Measurements from ENCODE around the gene ANXA3.

The ANXA3 gene

DNA sequence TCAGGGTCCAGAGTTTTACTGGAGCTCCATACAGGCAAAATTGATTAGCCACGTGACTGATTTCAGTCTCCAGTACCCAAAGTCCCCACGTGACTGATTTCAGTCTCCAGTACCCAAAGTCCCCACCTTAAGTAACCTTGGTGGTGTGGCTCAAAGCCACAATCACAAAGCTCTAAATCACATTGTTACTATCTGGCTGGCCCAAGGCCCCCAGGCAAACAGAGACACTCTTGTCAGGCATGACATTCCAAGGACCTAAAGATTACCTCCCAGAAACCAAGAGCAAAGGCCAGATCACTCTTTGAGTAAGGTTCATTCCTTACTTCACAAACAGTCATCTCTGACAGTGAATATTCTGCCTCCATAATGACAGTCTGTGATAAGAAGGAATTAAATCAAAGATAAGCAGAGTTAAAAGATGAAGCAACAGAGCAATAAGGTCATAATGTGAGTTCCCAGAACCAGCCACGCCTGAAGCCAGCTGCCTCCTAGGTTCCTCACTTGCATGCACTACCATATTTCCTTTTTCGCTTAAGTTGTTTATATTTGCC is 78.5 kb downstream of the ANXA3 start:
- Histone ChIP-seq H3K4me3 (no peak overlapping the region), H3K27ac (peak overlapping the region in 1 of 2 donors; percentile 1)
- no peak for DNase-seq (ENCODE audit: low spot score)
- TF ChIP-seq, protein P1, sequence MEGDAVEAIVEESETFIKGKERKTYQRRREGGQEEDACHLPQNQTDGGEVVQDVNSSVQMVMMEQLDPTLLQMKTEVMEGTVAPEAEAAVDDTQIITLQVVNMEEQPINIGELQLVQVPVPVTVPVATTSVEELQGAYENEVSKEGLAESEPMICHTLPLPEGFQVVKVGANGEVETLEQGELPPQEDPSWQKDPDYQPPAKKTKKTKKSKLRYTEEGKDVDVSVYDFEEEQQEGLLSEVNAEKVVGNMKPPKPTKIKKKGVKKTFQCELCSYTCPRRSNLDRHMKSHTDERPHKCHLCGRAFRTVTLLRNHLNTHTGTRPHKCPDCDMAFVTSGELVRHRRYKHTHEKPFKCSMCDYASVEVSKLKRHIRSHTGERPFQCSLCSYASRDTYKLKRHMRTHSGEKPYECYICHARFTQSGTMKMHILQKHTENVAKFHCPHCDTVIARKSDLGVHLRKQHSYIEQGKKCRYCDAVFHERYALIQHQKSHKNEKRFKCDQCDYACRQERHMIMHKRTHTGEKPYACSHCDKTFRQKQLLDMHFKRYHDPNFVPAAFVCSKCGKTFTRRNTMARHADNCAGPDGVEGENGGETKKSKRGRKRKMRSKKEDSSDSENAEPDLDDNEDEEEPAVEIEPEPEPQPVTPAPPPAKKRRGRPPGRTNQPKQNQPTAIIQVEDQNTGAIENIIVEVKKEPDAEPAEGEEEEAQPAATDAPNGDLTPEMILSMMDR (IDR thresholded peaks at IDR 0.05) = no peak

DNA sequence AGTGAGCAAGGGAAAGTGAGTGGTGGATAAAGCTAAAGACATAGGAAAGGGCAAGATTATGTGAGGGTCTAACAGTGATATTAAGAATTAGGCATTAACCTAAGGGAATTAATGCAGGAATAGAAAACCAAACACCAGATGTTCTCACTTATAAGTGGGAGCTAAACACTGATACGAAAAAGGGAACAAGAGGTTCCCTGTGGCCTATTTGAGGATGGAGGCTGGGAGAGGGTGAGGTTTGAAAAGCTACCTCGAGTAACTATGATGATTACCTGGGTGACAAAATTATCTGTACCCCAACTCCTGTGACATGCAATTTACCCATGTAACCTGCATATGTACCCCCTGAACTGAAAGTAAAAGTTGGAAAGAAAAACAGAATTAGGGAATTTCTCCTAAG is 79.0 kb downstream of the ANXA3 start:
- peak overlapping the region in 1 of 2 donors; percentile 24 for H3K27ac ChIP-seq

DNA sequence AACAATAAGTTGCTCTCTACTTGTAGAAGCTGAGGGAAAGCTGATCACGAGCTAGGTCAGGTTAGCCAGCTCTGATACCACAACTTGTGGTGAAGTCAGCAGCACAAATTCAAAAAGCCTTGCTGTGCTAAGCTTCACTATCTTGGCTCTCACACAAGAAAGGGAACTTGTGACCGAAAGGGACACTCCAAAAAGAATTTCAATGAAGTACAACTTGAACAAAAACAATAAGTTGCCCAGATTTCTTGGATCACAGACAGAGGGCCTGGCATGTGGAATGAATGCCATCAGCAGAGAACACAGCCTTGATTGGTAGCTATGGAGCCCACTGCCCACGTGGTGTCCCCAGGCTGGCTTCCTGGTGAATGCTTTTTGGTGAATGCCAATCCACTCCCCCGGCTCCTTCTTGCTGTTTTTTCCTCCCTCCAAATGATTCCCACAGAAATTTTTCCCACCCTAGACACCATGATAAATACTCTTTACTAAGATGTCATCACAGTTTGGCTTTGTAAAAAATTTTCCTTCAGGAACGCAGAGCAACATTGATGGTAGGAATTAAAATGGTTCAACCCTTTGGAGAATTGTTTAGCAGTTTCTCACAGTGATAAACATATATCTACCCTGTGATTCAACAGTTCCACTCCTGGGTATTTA is 82.6 kb downstream of the ANXA3 start:
- TF ChIP-seq, protein P1 (IDR thresholded peaks at IDR 0.05) = no peak
- H3K27ac ChIP-seq = peak overlapping the region; percentile 38 to 75
- H3K4me3 ChIP-seq = no peak overlapping the region
- DNase-seq (ENCODE audit: low spot score) = peak; percentile 86

More for the DNA sequence above, 79.0 kb downstream of the ANXA3 start:
- TF ChIP-seq, protein P1 (IDR thresholded peaks at IDR 0.05) = no peak
- no peak overlapping the region for H3K4me3 ChIP-seq
- no peak for DNase-seq (ENCODE audit: low spot score)

DNA sequence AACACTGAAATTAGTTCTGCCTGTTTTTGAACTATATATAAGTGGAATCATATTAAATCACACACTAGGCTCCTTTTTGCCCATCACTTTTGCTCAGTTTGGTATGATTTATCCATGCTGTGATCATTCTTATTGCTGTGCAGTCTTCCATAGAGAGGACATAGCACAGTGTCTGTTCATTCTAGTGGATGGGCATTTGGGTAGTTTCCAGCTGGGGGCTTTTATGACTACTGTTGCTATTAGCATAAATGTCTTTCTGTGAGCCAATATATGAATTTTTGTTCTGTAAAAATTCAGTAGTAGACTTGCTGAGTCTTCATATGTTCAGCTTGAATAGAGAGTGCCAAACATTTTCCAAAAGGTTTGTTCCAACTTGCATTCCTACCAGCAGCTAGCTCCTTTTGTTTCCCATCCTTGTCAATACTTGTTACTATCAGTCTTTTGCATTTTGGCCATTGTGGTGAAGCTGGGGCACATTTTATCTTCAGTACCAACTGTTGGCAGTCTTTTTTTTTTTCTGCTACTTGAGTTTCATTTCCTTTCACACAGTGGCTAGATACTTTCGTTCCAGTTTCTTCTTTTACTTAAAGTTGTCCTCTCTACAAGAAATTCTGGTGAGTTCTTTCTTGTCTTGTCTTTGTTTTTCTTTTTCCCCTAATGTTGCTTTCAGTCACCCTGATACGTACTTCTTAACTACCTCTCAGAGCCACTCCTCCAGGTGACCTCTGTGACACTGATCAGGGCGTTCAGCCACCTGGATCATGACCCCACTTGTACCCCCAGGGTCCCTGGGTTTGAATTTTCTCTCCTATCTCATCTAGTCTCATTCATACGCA is 87.0 kb downstream of the ANXA3 start:
- Histone ChIP-seq H3K4me3 (no peak overlapping the region), H3K27ac (no peak overlapping the region)
- no peak for DNase-seq (ENCODE audit: low spot score)
- TF ChIP-seq, protein P1 (IDR thresholded peaks at IDR 0.05) = no peak

DNA sequence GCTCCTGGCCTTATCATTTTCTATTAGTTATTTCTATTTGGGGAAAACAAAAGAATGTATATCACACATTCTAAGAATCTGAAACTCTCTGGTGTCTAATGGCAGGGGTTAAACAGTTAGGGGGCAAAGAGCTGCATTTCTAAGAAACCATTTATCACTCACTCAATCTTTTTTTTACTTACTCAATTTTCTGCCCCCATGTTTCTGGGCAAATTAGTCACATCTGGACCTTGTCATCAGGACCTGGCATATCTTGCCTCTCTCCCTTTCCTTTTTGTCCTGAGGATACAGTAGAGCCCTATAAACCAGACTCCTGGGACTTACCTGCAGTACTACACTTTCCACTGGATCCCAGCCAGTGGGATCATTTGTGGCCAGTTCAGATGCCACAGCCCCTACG is 89.1 kb downstream of the ANXA3 start:
- DNase-seq (ENCODE audit: low spot score) = no peak
- no peak overlapping the region for H3K27ac ChIP-seq
- no peak overlapping the region for H3K4me3 ChIP-seq
- TF ChIP-seq, protein P1 (IDR thresholded peaks at IDR 0.05) = no peak

DNA sequence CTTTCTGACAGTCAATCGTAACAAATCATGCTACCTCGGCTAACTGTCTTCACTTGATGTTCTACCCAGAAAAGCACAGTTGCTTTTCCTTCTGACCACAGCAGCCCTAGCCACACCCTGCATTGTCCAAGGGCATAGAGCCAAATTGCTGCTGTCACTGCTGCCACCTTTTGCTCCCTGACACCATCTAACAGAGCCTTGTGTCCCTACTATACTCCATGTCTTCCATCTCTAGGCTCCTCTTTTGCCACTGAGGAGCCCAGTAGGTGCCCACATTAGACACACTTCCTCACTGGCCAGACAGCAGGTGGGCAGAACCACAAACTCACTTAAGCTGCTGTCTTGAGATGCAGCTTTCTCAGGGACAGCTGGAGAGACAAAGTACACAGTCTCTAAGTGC is 91.4 kb downstream of the ANXA3 start:
- TF ChIP-seq, protein P1 (IDR thresholded peaks at IDR 0.05) = no peak
- Histone ChIP-seq H3K27ac (no peak overlapping the region), H3K4me3 (no peak overlapping the region)
- no peak for DNase-seq (ENCODE audit: low spot score)
